Measurements from ENCODE around the gene AQP6.

Gene AQP6

DNA sequence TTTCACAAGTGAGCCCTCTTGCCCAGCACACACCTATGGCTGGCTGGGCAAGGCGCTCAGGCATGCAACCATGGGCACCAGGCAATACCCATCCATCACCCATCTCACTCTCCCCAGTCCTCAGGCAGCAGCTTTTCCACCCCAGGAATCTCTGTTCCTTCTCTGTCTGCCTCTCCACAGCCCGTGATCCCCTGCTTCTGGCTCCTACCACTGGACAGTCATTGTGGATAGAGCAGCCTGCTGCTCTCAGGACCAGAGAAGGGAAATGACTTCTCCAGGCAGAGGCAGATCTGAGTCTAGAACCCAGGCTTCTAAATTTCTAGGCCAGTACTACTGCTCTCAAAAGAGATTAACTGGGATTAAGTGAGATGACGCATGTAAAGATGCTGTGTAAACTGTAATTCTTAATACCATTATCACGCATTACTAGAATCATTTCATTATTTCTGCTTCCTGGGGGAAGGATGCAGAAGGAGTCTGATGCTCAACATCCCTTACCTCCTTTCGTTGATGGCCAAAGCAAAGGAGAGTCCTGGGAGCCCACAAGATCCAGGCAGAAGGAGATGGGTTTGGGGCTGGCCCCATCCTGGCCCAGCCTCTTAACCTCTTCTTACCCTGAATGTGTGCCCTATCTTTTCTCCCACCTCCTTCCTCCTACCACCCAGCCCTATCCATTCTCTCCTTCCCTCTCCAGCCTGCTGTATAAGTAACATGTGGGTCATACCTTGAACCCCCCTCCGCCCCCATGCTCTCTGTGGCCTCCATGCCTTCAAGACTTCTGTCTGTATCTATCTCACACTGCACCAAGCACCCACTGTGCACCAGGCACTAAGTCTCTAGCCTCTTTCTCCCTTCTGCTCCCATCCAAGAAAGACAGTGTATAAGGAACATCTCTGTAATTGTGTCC is 15.8 kb upstream of the AQP6 start:
- Histone ChIP-seq H3K4me3 (ENCODE audit: low read length in 2 of 2) (no peak overlapping the region), H3K9ac (ENCODE audit: low read depth in 1 of 2, low read length in 2 of 2) (no peak overlapping the region), H3K9me3 (ENCODE audit: control insufficient read depth in 2 of 2, low read length in 2 of 2) (no peaks in the 10 kb centered on the region), H3K4me1 (ENCODE audit: control insufficient read depth in 2 of 2, insufficient read depth in 2 of 2, low read length in 2 of 2) (peaks cover 2% of the 10 kb centered on the region in 2 donors), H3K27ac (ENCODE audit: low read depth in 2 of 2, low read length in 2 of 2) (no peak overlapping the region), H3K36me3 (ENCODE audit: control insufficient read depth in 2 of 2, insufficient read depth in 2 of 2, low read length in 2 of 2) (no peaks in the 10 kb centered on the region), H3K27me3 (ENCODE audit: control insufficient read depth in 2 of 2, insufficient read depth in 2 of 2, low read length in 2 of 2) (peaks cover 37 to 43% of the 10 kb centered on the region in 2 donors)

DNA sequence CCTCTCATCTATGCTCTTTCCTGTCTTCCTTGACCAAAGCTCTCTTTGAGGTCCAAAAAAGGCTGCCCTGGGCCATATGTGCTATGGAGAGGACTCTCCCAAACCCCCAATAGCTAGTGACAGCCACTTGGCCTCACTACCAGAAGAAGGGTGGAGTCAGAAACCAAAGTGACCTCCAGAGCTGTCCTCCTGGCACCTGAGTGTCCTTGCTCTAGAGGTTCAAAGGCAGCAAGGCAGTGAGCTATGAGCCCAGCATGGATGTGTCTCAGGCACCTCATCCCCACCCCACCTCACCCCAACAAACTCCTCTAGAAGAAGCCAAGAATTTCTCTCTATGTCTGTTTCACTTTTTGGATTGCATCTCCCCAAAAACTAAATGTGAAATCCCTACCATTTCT is 15.2 kb upstream of the AQP6 start:
- Histone ChIP-seq H3K4me1 (ENCODE audit: control insufficient read depth in 2 of 2, insufficient read depth in 2 of 2, low read length in 2 of 2) (peaks cover 2% of the 10 kb centered on the region in 2 donors), H3K9ac (ENCODE audit: low read depth in 1 of 2, low read length in 2 of 2) (no peak overlapping the region), H3K27me3 (ENCODE audit: control insufficient read depth in 2 of 2, insufficient read depth in 2 of 2, low read length in 2 of 2) (peaks cover 39 to 45% of the 10 kb centered on the region in 2 donors), H3K9me3 (ENCODE audit: control insufficient read depth in 2 of 2, low read length in 2 of 2) (no peaks in the 10 kb centered on the region), H3K4me3 (ENCODE audit: low read length in 2 of 2) (no peak overlapping the region), H3K36me3 (ENCODE audit: control insufficient read depth in 2 of 2, insufficient read depth in 2 of 2, low read length in 2 of 2) (no peaks in the 10 kb centered on the region), H3K27ac (ENCODE audit: low read depth in 2 of 2, low read length in 2 of 2) (no peak overlapping the region)

DNA sequence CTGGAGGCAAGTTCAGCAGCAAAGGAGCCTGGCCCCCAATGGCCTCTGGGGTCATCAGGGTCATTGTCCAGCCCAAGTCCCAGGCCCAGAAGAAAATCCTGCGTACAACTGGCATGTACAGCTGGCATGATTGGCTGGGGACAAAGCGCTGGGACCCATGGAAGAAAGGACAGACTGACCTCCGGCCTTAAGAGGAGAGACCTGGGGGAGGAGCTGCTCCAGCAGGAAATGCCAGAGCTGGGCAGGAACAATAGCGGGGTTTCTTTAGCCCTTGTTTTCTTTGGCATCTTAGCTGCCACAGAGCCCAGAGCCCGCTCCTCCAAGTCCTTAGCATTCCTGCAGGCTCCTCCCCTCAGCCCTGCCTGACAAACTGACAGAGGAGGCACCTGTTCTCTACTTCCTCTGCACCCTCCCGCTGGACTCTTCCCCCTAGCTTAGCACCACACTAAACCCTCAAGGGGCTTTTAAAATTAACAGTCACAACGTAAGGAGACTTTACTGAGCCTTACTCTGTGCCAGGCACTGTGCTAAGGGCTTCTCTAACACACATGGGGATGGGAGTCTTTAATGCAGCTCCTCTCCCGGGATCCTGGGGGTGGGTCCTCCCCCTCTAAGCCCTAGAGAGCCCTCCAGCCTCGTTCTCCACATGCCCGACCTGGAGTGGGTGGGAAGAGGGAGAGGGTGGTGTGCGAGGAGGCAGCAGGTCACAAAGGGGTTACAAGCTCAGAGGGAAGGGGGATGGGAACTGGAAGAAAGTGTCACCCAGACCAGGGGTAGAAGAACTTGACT is 12.9 kb upstream of the AQP6 start:
- Histone ChIP-seq H3K27ac (ENCODE audit: low read depth in 2 of 2, low read length in 2 of 2) (no peak overlapping the region), H3K36me3 (ENCODE audit: control insufficient read depth in 2 of 2, insufficient read depth in 2 of 2, low read length in 2 of 2) (no peaks in the 10 kb centered on the region), H3K4me3 (ENCODE audit: low read length in 2 of 2) (no peak overlapping the region), H3K9ac (ENCODE audit: low read depth in 1 of 2, low read length in 2 of 2) (no peak overlapping the region), H3K27me3 (ENCODE audit: control insufficient read depth in 2 of 2, insufficient read depth in 2 of 2, low read length in 2 of 2) (peaks cover 39 to 40% of the 10 kb centered on the region in 2 donors), H3K4me1 (ENCODE audit: control insufficient read depth in 2 of 2, insufficient read depth in 2 of 2, low read length in 2 of 2) (peaks cover 2% of the 10 kb centered on the region in 2 donors), H3K9me3 (ENCODE audit: control insufficient read depth in 2 of 2, low read length in 2 of 2) (no peaks in the 10 kb centered on the region)

DNA sequence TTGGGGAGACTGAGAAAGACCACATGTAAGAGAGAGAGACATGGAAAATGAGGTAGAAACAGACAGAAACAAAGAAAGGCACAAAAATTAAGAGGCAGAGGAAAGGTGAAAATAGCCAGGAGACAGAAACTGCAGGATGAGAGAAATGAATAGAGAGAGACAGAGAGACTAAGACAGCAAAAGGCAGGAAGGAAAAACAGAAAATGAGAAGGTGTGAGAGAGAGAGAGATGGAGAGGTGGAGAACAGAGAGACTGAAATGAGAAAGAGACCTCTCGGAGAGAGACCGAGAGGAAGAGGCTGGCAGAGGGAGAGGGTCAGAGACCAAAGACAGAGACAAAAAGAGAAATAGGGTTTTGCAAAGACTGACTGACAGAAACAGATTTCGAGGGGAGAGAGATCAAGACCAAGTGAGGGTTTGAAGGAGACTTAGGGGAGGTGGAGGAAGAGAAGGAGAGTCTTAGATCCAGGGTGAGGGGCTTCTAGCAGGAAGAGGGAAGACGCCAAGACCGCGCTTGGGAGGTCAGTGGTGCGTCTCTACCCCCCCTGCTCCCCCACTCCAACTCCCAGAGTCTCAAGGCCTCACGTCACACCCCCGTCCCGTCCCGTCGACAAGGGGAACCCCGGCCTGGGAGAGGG is 12.2 kb upstream of the AQP6 start:
- H3K36me3 ChIP-seq (ENCODE audit: control insufficient read depth in 2 of 2, insufficient read depth in 2 of 2, low read length in 2 of 2) = no peaks in the 10 kb centered on the region
- no peak overlapping the region for H3K27ac ChIP-seq (ENCODE audit: low read depth in 2 of 2, low read length in 2 of 2)
- H3K4me3 ChIP-seq (ENCODE audit: low read length in 2 of 2) = no peak overlapping the region
- H3K9ac ChIP-seq (ENCODE audit: low read depth in 1 of 2, low read length in 2 of 2) = no peak overlapping the region
- H3K9me3 ChIP-seq (ENCODE audit: control insufficient read depth in 2 of 2, low read length in 2 of 2) = no peaks in the 10 kb centered on the region
- peaks cover 2% of the 10 kb centered on the region in 2 donors for H3K4me1 ChIP-seq (ENCODE audit: control insufficient read depth in 2 of 2, insufficient read depth in 2 of 2, low read length in 2 of 2)
- peaks cover 39% of the 10 kb centered on the region in 2 donors for H3K27me3 ChIP-seq (ENCODE audit: control insufficient read depth in 2 of 2, insufficient read depth in 2 of 2, low read length in 2 of 2)

DNA sequence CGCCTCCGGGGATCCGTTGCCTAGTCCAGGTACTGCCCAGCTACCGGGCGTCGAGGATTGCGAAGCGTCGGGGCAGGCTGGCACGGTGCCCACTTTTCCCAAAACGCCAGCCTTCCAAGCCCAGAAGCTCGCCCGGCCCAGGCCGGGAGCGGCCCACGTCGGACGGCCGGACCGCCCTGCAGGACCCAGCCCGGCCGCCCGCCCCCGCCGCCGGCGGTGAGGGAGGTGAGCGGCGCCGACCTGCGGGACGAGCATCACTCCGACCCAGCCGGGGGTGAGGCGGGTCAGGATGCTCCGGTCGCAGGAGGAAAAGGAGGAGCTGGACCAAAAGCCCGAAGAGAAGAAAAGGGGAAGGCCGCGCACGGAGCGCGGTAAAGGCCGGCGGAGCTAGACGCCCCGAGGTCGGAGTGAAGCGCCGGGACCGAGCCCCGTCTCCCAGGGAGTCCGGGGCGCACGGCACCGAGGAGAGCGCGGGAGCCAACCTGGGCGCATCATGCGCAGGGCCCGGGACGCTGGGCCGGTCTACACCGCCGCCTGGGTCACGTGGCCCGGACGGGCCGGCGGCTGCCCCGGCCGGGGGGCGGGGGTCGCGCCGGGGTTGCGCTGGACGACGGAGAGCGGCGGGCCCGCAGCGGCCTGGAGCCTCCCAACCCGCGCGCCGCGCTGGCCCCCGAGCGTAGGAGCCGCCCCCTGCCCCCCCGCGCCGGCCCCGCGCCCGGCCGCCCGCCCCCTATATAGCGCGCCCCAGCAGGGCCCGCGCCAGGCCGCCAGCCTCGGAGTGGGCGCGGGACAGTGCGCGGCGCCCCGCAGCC is 11.4 kb upstream of the AQP6 start, which contains the start of gene AQP5:
Gene AQP5, plus strand, starts transcription at position 762 of the 812 bp plus-strand sequence. CDS start 146 bp downstream, outside the sequence.
- Histone ChIP-seq H3K36me3 (ENCODE audit: control insufficient read depth in 2 of 2, insufficient read depth in 2 of 2, low read length in 2 of 2) (no peaks in the 10 kb centered on the region), H3K4me3 (ENCODE audit: low read length in 2 of 2) (no peak within 1 kb of the TSS), H3K27me3 (ENCODE audit: control insufficient read depth in 2 of 2, insufficient read depth in 2 of 2, low read length in 2 of 2) (peaks cover 33 to 39% of the 10 kb centered on the region in 2 donors), H3K27ac (ENCODE audit: low read depth in 2 of 2, low read length in 2 of 2) (no peak within 1 kb of the TSS), H3K4me1 (ENCODE audit: control insufficient read depth in 2 of 2, insufficient read depth in 2 of 2, low read length in 2 of 2) (peaks cover 2% of the 10 kb centered on the region in 2 donors), H3K9me3 (ENCODE audit: control insufficient read depth in 2 of 2, low read length in 2 of 2) (no peaks in the 10 kb centered on the region), H3K9ac (ENCODE audit: low read depth in 1 of 2, low read length in 2 of 2) (no peak within 1 kb of the TSS)

DNA sequence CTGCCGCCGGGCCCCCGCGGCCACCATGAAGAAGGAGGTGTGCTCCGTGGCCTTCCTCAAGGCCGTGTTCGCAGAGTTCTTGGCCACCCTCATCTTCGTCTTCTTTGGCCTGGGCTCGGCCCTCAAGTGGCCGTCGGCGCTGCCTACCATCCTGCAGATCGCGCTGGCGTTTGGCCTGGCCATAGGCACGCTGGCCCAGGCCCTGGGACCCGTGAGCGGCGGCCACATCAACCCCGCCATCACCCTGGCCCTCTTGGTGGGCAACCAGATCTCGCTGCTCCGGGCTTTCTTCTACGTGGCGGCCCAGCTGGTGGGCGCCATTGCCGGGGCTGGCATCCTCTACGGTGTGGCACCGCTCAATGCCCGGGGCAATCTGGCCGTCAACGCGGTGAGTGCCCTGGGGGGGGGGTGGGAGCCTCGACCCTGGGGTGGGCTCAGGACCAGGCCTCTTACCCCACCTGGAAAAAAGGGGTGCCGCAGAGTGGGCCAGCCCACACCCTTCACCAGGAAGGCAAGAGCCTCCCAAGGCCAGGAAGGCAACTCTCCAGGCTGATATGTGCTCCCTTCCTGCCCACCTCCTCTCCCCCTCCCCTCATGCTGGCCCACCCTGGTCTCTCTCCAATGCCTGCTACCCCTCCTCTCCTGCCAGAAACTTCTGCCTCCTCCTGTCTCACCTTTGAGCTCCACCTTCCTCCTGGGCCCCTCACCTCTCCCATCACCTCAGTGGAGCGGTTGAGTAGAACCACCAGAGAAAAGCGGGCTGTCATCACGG is 10.6 kb upstream of the AQP6 start:
- Histone ChIP-seq H3K9ac (ENCODE audit: low read depth in 1 of 2, low read length in 2 of 2) (no peak overlapping the region), H3K4me1 (ENCODE audit: control insufficient read depth in 2 of 2, insufficient read depth in 2 of 2, low read length in 2 of 2) (peaks cover 2 to 4% of the 10 kb centered on the region in 2 donors), H3K27ac (ENCODE audit: low read depth in 2 of 2, low read length in 2 of 2) (no peak overlapping the region), H3K27me3 (ENCODE audit: control insufficient read depth in 2 of 2, insufficient read depth in 2 of 2, low read length in 2 of 2) (peaks cover 30 to 37% of the 10 kb centered on the region in 2 donors), H3K4me3 (ENCODE audit: low read length in 2 of 2) (no peak overlapping the region), H3K9me3 (ENCODE audit: control insufficient read depth in 2 of 2, low read length in 2 of 2) (no peaks in the 10 kb centered on the region), H3K36me3 (ENCODE audit: control insufficient read depth in 2 of 2, insufficient read depth in 2 of 2, low read length in 2 of 2) (no peaks in the 10 kb centered on the region)

DNA sequence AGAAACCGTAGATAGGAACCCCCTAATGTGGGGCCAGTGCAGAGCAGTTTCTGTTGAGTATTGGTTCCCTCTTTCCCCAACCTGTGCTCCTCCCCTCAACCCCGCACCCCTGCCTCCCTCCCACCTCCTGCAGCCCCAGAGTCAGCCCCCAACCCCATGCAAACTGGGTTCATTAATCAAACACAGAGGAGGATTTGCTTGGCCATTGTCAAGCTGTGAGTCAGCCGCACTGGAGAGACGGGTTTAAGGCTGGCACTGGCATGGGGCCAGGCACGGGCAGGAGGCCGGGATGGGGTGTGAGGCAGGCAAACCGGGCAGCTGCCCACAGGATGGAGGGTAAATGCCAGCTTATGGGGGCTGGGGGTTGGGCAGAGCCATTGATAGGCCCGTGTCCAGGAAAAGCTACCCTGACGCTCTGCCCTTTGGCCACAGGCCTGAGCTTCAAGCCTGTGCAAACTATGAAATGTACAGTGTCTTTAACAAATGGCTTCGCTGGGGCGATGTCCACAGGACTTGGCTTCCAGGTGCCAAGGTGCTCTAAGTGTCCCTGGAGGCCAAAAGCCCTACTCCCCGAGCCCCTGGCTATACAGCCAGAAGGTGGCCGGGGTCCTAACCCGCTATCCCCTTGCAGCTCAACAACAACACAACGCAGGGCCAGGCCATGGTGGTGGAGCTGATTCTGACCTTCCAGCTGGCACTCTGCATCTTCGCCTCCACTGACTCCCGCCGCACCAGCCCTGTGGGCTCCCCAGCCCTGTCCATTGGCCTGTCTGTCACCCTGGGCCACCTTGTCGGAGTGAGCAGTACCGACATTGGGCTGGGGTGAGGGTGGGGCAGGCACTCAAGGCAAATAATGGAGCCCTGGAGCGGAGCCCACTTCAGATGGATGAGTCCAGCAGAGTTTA is 9.6 kb upstream of the AQP6 start:
- Histone ChIP-seq H3K9ac (ENCODE audit: low read depth in 1 of 2, low read length in 2 of 2) (no peak overlapping the region), H3K27me3 (ENCODE audit: control insufficient read depth in 2 of 2, insufficient read depth in 2 of 2, low read length in 2 of 2) (peaks cover 31 to 38% of the 10 kb centered on the region in 2 donors), H3K36me3 (ENCODE audit: control insufficient read depth in 2 of 2, insufficient read depth in 2 of 2, low read length in 2 of 2) (no peaks in the 10 kb centered on the region), H3K27ac (ENCODE audit: low read depth in 2 of 2, low read length in 2 of 2) (no peak overlapping the region), H3K9me3 (ENCODE audit: control insufficient read depth in 2 of 2, low read length in 2 of 2) (no peaks in the 10 kb centered on the region), H3K4me1 (ENCODE audit: control insufficient read depth in 2 of 2, insufficient read depth in 2 of 2, low read length in 2 of 2) (peaks cover 7 to 11% of the 10 kb centered on the region in 2 donors), H3K4me3 (ENCODE audit: low read length in 2 of 2) (no peak overlapping the region)

DNA sequence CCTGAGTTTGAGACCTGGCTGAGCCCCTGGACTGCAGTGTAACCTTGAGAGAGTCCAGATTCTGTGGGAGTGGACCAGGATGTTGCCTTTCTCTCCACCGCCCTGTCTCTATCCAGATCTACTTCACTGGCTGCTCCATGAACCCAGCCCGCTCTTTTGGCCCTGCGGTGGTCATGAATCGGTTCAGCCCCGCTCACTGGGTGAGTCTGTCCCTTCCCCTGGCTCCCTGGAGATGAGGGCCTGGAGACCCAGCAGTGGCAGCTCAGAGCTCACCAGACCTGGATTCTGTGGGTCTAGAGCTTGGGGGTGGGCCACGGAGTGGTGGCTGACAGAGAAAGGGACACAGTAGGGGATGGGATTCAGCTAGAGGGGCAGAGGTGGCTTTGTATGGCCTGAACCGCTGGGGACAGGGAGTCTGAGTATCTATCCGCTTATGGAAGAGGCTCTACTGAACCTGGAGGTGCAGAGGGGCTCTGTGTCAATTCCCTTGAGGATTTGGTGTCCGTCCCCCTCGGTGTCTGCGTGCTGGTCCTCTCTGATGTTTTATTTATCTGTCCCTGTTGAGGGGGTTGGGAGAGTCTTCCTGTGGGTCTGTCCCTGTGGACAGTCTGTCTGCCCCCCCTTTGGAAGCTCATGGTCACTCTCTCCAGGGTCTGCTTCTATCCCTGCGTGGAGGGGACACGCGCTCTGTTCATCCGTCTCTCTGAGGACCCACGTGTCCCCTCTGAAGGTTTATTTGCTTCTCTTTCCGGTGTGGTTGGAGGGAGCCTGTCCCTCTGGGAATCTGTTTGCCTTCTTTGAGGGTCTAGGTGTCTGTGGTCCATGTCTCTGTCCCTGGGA is 8.6 kb upstream of the AQP6 start:
- H3K4me1 ChIP-seq (ENCODE audit: control insufficient read depth in 2 of 2, insufficient read depth in 2 of 2, low read length in 2 of 2) = peaks cover 7 to 11% of the 10 kb centered on the region in 2 donors
- no peak overlapping the region for H3K27ac ChIP-seq (ENCODE audit: low read depth in 2 of 2, low read length in 2 of 2)
- no peak overlapping the region for H3K4me3 ChIP-seq (ENCODE audit: low read length in 2 of 2)
- H3K9ac ChIP-seq (ENCODE audit: low read depth in 1 of 2, low read length in 2 of 2) = no peak overlapping the region
- H3K27me3 ChIP-seq (ENCODE audit: control insufficient read depth in 2 of 2, insufficient read depth in 2 of 2, low read length in 2 of 2) = peaks cover 30 to 40% of the 10 kb centered on the region in 2 donors
- H3K9me3 ChIP-seq (ENCODE audit: control insufficient read depth in 2 of 2, low read length in 2 of 2) = no peaks in the 10 kb centered on the region
- no peaks in the 10 kb centered on the region for H3K36me3 ChIP-seq (ENCODE audit: control insufficient read depth in 2 of 2, insufficient read depth in 2 of 2, low read length in 2 of 2)

Measured in mucosa of rectum (tissue), 2 donors.